NCI-H1092 (cell line): ENCODE data around the gene MRPL39.

ENCODE experiments used
- DNase-seq: peaks from one replicate; lab custom pipeline; 2025; lab: John Stamatoyannopoulos, UW

Gene MRPL39

DNA sequence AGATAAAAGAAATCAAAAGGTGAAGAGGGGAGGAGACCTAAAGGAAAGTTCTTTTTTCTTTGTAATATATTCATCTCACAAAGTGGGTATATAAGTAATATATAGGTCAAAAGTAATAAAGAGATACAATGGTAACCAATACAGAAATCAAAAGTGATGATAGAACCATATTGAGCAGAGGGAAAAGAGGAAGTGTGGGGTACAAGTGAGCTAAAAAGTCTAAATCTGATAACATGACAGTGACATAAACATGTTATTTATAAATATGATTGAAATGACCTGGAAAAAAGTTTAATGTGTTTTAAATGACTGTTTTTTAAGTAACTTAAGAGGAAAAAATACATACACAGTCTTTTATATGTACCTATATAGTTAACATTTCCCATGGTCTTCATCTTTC lies 70.5 kb downstream of the MRPL39 start:
- no peak for DNase-seq

DNA sequence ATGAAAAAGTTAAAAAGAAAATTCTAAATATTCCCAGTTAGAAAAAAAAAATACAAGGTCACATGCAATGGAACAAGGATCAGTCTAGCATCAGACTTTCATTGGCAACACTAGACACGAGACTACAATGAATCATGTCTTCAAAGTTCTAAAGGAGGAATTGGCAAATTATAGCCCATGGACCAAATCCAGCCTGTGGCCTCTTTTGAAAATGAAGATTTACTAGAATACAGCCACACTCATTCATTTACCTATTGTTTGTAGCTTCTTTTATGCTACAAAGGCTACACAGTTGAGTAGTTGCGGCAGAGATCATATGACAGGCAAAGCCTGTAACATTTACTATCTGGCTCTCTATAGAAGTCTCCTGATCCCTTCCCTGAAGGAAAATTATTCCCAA lies 71.4 kb downstream of the MRPL39 start:
- DNase-seq = no peak
